Panc1 (cell line): ENCODE data around the gene CEBPB.

Source experiments
- POLR2AphosphoS5 ChIP-seq: IDR thresholded peaks from 2 replicates; pipeline ENCODE4 v1.6.1; 2012; ENCODE audit warnings: mild to moderate bottlenecking, low read depth, low read length, moderate library complexity
- SIN3A ChIP-seq: IDR thresholded peaks from 2 replicates; pipeline ENCODE4 v1.6.1; 2012; ENCODE audit warnings: low read depth, mild to moderate bottlenecking, low read length, moderate library complexity, borderline replicate concordance; ENCODE audit not compliant: insufficient read depth
- TF ChIP-seq, protein P1 (sequence below), 2 experiments: IDR thresholded peaks; 2 replicates each; pipeline ENCODE4 v1.6.1; 2011 to 2012; ENCODE audit warnings: low read depth in 2 of 2, control low read depth in 1 of 2, low read length in 1 of 2, mild to moderate bottlenecking in 1 of 2, moderate library complexity in 1 of 2; ENCODE audit not compliant: insufficient read depth in 1 of 2
- TF ChIP-seq, protein P2 (sequence below): fragments of 450-650 bp; IDR thresholded peaks from 2 replicates; pipeline ENCODE4 v1.5.1; 2017; ENCODE audit warnings: mild to moderate bottlenecking

- TF ChIP-seq, protein P1, sequence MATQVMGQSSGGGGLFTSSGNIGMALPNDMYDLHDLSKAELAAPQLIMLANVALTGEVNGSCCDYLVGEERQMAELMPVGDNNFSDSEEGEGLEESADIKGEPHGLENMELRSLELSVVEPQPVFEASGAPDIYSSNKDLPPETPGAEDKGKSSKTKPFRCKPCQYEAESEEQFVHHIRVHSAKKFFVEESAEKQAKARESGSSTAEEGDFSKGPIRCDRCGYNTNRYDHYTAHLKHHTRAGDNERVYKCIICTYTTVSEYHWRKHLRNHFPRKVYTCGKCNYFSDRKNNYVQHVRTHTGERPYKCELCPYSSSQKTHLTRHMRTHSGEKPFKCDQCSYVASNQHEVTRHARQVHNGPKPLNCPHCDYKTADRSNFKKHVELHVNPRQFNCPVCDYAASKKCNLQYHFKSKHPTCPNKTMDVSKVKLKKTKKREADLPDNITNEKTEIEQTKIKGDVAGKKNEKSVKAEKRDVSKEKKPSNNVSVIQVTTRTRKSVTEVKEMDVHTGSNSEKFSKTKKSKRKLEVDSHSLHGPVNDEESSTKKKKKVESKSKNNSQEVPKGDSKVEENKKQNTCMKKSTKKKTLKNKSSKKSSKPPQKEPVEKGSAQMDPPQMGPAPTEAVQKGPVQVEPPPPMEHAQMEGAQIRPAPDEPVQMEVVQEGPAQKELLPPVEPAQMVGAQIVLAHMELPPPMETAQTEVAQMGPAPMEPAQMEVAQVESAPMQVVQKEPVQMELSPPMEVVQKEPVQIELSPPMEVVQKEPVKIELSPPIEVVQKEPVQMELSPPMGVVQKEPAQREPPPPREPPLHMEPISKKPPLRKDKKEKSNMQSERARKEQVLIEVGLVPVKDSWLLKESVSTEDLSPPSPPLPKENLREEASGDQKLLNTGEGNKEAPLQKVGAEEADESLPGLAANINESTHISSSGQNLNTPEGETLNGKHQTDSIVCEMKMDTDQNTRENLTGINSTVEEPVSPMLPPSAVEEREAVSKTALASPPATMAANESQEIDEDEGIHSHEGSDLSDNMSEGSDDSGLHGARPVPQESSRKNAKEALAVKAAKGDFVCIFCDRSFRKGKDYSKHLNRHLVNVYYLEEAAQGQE (IDR thresholded peaks at IDR 0.05; ENCODE audit: insufficient read depth in 1 of 2, low read depth in 2 of 2, low read length in 1 of 2), result no peak
- TF ChIP-seq POLR2AphosphoS5 (no peak), SIN3A (no peak)
- TF ChIP-seq, protein P2, sequence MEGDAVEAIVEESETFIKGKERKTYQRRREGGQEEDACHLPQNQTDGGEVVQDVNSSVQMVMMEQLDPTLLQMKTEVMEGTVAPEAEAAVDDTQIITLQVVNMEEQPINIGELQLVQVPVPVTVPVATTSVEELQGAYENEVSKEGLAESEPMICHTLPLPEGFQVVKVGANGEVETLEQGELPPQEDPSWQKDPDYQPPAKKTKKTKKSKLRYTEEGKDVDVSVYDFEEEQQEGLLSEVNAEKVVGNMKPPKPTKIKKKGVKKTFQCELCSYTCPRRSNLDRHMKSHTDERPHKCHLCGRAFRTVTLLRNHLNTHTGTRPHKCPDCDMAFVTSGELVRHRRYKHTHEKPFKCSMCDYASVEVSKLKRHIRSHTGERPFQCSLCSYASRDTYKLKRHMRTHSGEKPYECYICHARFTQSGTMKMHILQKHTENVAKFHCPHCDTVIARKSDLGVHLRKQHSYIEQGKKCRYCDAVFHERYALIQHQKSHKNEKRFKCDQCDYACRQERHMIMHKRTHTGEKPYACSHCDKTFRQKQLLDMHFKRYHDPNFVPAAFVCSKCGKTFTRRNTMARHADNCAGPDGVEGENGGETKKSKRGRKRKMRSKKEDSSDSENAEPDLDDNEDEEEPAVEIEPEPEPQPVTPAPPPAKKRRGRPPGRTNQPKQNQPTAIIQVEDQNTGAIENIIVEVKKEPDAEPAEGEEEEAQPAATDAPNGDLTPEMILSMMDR, result no peak
These were observed 26.7 kb downstream of the CEBPB start for GRCh38 chr20:50217207-50217949.
